Adrenal gland (tissue), 12 donors: Measurements from ENCODE around the gene BARHL1. TPM values are rescaled to one million over a fixed set of nuclear protein-coding genes. Genes with fewer than 3 reads are reported as not detected.

Experiments used
- DNase-seq, 7 donors: peaks; one replicate each; pipeline ENCODE4 v3.0.0-alpha.2; 2019 to 2020
- H3K27ac ChIP-seq, 5 donors: fragments of 200-600 bp; sonication (generic) in 4 of 5; 1 replicate in 3 of 5; 2 replicates in 2 of 5; pipeline versions ENCODE4 v1.5.1 to v1.8.0; 2016 to 2020; ENCODE audit warnings: mild to moderate bottlenecking in 1 of 5
- H3K27me3 ChIP-seq: fragments of 200-600 bp; 2 replicates; pipeline ENCODE4 v1.8.0; 2021
- H3K36me3 ChIP-seq, 2 donors: fragments of 200-600 bp; replicated peaks in 1 of 2; 1 replicate in 1 of 2; 2 replicates in 1 of 2; pipeline versions ENCODE4 v1.5.1 to v1.8.0; 2018 to 2022
- H3K4me1 ChIP-seq, 2 donors: fragments of 200-600 bp; replicated peaks in 1 of 2; 1 replicate in 1 of 2; 2 replicates in 1 of 2; pipeline versions ENCODE4 v1.5.1 to v1.8.0; 2018 to 2021
- H3K4me3 ChIP-seq, 4 donors: fragments of 200-600 bp; sonication (generic) in 3 of 4; one replicate each; pipeline ENCODE4 v1.5.1; 2016 to 2018
- H3K9me3 ChIP-seq, 3 donors: fragments of 200-600 bp; sonication (generic) in 1 of 3; replicated peaks in 1 of 3; 1 replicate in 2 of 3; 2 replicates in 1 of 3; pipeline versions ENCODE4 v1.5.1 to v1.8.0; 2016 to 2021
- CTCF ChIP-seq, 6 experiments: fragments of 450-650 bp in 4 of 6; fragments of 200-600 bp in 2 of 6; sonication (generic) in 1 of 6; IDR thresholded peaks; 1 replicate in 5 of 6; 2 replicates in 1 of 6; pipeline versions ENCODE4 v1.5.1 to v1.8.0; 2016 to 2021; ENCODE audit warnings: antibody characterized with exemption in 6 of 6, mild to moderate bottlenecking in 2 of 6, moderate library complexity in 1 of 6
- POLR2A ChIP-seq, 2 donors: fragments of 450-650 bp; IDR thresholded peaks; one replicate each; pipeline ENCODE4 v1.6.1; 2017; ENCODE audit warnings: antibody characterized with exemption in 2 of 2, mild to moderate bottlenecking in 2 of 2, moderate library complexity in 1 of 2
- WGBS, 4 donors: extraction: QIAGEN DNeasy Blood & Tissue Kit in 2 of 4; methylation state at CpG; one replicate each; pipeline versions ENCODE4 v1.1.5 to v1.1.7; 2013 to 2017; 5-methylcytosine and 5-hydroxymethylcytosine counted together
- intact Hi-C, 2 donors: fragments of 100-400 bp; cut with DNase I; formaldehyde crosslinking; loops; one replicate each; pipeline versions ENCODE4 v1.14.1 to v1.15.0; 2022 to 2023
- polyA plus RNA-seq, 3 donors: library from polyadenylated mRNA; stranded (reverse); fragments of 200-250 nt in 2 of 3; fragments of 350-450 nt in 1 of 3; fragmentation: Illumina TruSeq in 1 of 3; extraction: RNeasy Lipid Tissue Mini Kit (QIAGEN cat#74804) in 1 of 3; gene quantifications; one replicate each; pipeline ENCODE4 v1.2.3, GENCODE V29; 2013 to 2014
- total RNA-seq, 9 donors: library from RNA; depleted of rRNA in 4 of 9; stranded (reverse); fragments of >200 nt in 4 of 9; fragments of 120-200 nt in 1 of 9; fragmentation: NEBNext Ultra II Directional in 1 of 9; extraction: Animal tissue kit (Norgen Biotek cat#: 25700) in 1 of 9; gene quantifications; one replicate each; pipeline versions ENCODE4 v1.1.0 to v1.2.4, GENCODE V29; 2013 to 2023
- donor health status: healthy with polysubstance abuse.
- donor health status: Bipolar disorder and iron deficiency.
- donor health status: DM: yes; HTN: yes; CAD: no.
- donor health status: DM: no; HTN: no; CAD: no.
- donor health status: DM: no; HTN: no; CAD: no.
- donor health status: DM: yes; HTN: yes; CAD: no.

BARHL1 gene
- total and polyA plus RNA-seq, 12 donors, result not detected

GRCh38 chr9:132597073-132597775 lies 14.8 kb downstream of the BARHL1 start:
- H3K36me3 ChIP-seq, result peaks cover 0 to 21% of the 10 kb centered on the region in 2 donors
- H3K27me3 ChIP-seq, result no peaks in the 10 kb centered on the region
- no peaks in the 10 kb centered on the region for H3K4me1 ChIP-seq
- H3K4me3 ChIP-seq, result no peak overlapping the region
- H3K27ac ChIP-seq, result no peak overlapping the region
- 89 to 93% (median 91%) methylated on average over 8 to 16 of the region's 16 CpGs for WGBS, 4 donors
- no peaks in the 10 kb centered on the region for H3K9me3 ChIP-seq
- TF ChIP-seq POLR2A (IDR thresholded peaks at IDR 0.05) (no peak), CTCF (IDR thresholded peaks at IDR 0.05) (no peak)
- intact Hi-C loops, result no loop called here
- DNase-seq, result peak in 3 of 7 donors; percentile 16 to 48 (median 33)

GRCh38 chr9:132600326-132600984 lies 18.0 kb downstream of the BARHL1 start:
- no peak for DNase-seq
- H3K27ac ChIP-seq, result no peak overlapping the region
- no peak overlapping the region for H3K4me3 ChIP-seq
- no peaks in the 10 kb centered on the region for H3K4me1 ChIP-seq
- H3K27me3 ChIP-seq, result no peaks in the 10 kb centered on the region
- intact Hi-C loops, result no loop called here
- H3K36me3 ChIP-seq, result peaks cover 0 to 7% of the 10 kb centered on the region in 2 donors
- no peaks in the 10 kb centered on the region for H3K9me3 ChIP-seq
- TF ChIP-seq CTCF (IDR thresholded peaks at IDR 0.05) (no peak), POLR2A (IDR thresholded peaks at IDR 0.05) (no peak)
- WGBS, 4 donors, result 73 to 84% (median 81%) methylated on average over 12 of the region's 12 CpGs

- no peak for TF ChIP-seq CTCF (IDR thresholded peaks at IDR 0.05)
- TF ChIP-seq POLR2A (IDR thresholded peaks at IDR 0.05), result no peak
- Histone ChIP-seq H3K4me1 (no peaks in the 10 kb centered on the region), H3K36me3 (no peaks in the 10 kb centered on the region), H3K9me3 (no peaks in the 10 kb centered on the region), H3K27ac (no peak overlapping the region), H3K27me3 (no peaks in the 10 kb centered on the region), H3K4me3 (no peak overlapping the region)
- intact Hi-C loops, result no loop called here
- 79 to 89% (median 87%) methylated on average over 3 of the region's 3 CpGs for WGBS, 4 donors
- no peak for DNase-seq
Observed at GRCh38 chr9:132602207-132602606, 19.8 kb downstream of the BARHL1 start.

- H3K36me3 ChIP-seq, result peaks cover 0 to 15% of the 10 kb centered on the region in 2 donors
- DNase-seq, result no peak
- TF ChIP-seq CTCF (IDR thresholded peaks at IDR 0.05), result no peak
- TF ChIP-seq POLR2A (IDR thresholded peaks at IDR 0.05), result no peak
- no peaks in the 10 kb centered on the region for H3K9me3 ChIP-seq
- no peaks in the 10 kb centered on the region for H3K27me3 ChIP-seq
- H3K27ac ChIP-seq, result no peak overlapping the region
- no peak overlapping the region for H3K4me3 ChIP-seq
- WGBS, 4 donors, result 96 to 97% (median 97%) methylated on average over 6 of the region's 6 CpGs
- no peaks in the 10 kb centered on the region for H3K4me1 ChIP-seq
- intact Hi-C loops, result no loop called here
Observed at GRCh38 chr9:132605387-132605786, 23.0 kb downstream of the BARHL1 start.
